ENCODE data around the gene ALDOA. TPM values are rescaled to one million over a fixed set of nuclear protein-coding genes. Genes with fewer than 3 reads are reported as not detected.

The ALDOA gene
- total RNA-seq, 1 experiment from 2014 or later: 1,165 TPM

DNA sequence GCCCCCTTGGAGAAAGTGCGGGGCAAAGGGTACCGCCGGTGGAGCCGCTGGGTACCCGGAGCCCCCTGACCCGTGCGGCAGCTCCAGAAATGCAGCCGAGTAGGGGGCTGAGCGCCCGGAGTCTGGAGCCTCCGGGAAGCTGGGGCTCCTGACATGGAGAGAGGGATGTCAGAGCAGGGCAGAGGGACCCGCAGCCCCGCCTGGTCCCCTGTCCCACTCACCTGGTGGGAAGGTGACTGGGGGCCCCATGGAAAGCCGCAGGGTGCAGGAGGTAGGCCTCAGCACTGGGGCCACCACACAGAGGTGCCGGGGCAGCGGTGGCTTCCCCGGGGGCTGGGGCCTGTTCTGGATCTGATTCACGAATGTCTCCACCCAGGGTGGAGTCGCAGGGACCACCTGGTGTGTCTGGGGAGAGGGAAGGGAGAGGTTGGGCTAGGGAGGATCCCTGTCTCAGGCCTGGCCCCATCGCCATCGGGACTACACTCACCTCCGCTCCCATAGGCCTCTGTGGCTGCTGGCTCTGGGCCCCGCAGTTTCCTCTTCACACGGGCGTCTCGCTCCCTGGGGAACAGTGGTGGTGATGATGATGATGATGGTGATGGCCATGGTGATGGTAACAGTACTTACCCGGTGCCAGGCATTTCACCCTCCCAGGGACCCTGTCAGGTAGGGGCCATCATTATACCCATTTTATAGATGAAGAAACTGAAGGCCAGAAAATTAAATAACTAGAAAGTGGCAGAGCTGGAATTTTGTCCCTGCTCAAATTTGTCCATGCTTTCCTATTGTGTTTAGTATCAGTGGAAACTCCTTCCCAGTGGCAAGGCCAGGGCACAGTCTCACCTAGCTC, 21.0 kb downstream of the ALDOA start:
- Mint-ChIP-seq H3K4me1 (ENCODE audit: insufficient read depth, unreplicated experiment) (peaks cover 11% of the 10 kb centered on the region), H3K27me3 (ENCODE audit: insufficient read depth, unreplicated experiment) (no peaks in the 10 kb centered on the region), H3K36me3 (ENCODE audit: insufficient read depth, unreplicated experiment) (peaks cover 32% of the 10 kb centered on the region), H3K4me3 (ENCODE audit: unreplicated experiment) (no peak overlapping the region), H3K9me3 (ENCODE audit: unreplicated experiment) (no peaks in the 10 kb centered on the region), H3K27ac (ENCODE audit: low read depth, unreplicated experiment) (no peak overlapping the region)
- intact Hi-C loops (cut with micrococcal nuclease): no loop called here
- BruUV-seq (replicated peaks): no TSS peak
- ChIA-PET POLR2A (interaction anchor here (0.6 to 1.7 kb wide), 2 partner anchors 11 to 113 kb away, joined by 4 to 6 read pairs; partner anchors contain the start of gene PPP4C), CTCF (interaction anchor here (1.0 kb wide), 1 partner anchor 52 kb away, joined by 4 read pairs; no protein-coding TSS in a partner anchor)
- no peak for DNase-seq (ENCODE audit: unreplicated experiment)
- TF ChIP-seq, protein P1, sequence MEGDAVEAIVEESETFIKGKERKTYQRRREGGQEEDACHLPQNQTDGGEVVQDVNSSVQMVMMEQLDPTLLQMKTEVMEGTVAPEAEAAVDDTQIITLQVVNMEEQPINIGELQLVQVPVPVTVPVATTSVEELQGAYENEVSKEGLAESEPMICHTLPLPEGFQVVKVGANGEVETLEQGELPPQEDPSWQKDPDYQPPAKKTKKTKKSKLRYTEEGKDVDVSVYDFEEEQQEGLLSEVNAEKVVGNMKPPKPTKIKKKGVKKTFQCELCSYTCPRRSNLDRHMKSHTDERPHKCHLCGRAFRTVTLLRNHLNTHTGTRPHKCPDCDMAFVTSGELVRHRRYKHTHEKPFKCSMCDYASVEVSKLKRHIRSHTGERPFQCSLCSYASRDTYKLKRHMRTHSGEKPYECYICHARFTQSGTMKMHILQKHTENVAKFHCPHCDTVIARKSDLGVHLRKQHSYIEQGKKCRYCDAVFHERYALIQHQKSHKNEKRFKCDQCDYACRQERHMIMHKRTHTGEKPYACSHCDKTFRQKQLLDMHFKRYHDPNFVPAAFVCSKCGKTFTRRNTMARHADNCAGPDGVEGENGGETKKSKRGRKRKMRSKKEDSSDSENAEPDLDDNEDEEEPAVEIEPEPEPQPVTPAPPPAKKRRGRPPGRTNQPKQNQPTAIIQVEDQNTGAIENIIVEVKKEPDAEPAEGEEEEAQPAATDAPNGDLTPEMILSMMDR (IDR thresholded peaks at IDR 0.05; ENCODE audit: unreplicated experiment): no peak

GRCh38 chr16:30087181-30087898, 21.8 kb downstream of the ALDOA start:
- DNase-seq (ENCODE audit: unreplicated experiment): no peak
- ChIA-PET CTCF (interaction anchor here (0.7 to 1.0 kb wide), 3 partner anchors 53 to 411 kb away, joined by 3 to 4 read pairs (median 3); no protein-coding TSS in a partner anchor), POLR2A (interaction anchor here (0.9 to 1.6 kb wide), 2 partner anchors 9 to 12 kb away, joined by 3 to 4 read pairs; no protein-coding TSS in a partner anchor)
- BruUV-seq (replicated peaks): no TSS peak
- Mint-ChIP-seq H3K4me3 (ENCODE audit: unreplicated experiment) (no peak overlapping the region), H3K9me3 (ENCODE audit: unreplicated experiment) (no peaks in the 10 kb centered on the region), H3K27me3 (ENCODE audit: insufficient read depth, unreplicated experiment) (no peaks in the 10 kb centered on the region), H3K4me1 (ENCODE audit: insufficient read depth, unreplicated experiment) (peaks cover 19% of the 10 kb centered on the region), H3K27ac (ENCODE audit: low read depth, unreplicated experiment) (no peak overlapping the region), H3K36me3 (ENCODE audit: insufficient read depth, unreplicated experiment) (peaks cover 24% of the 10 kb centered on the region)
- intact Hi-C loops (cut with micrococcal nuclease): no loop called here
- TF ChIP-seq, protein P1 (IDR thresholded peaks at IDR 0.05; ENCODE audit: unreplicated experiment): no peak

GRCh38 chr16:30088237-30088831, 22.8 kb downstream of the ALDOA start:
- no peak overlapping the region for H3K4me3 Mint-ChIP-seq (ENCODE audit: unreplicated experiment)
- H3K36me3 Mint-ChIP-seq (ENCODE audit: insufficient read depth, unreplicated experiment): peaks cover 14% of the 10 kb centered on the region
- TF ChIP-seq, protein P1 (IDR thresholded peaks at IDR 0.05; ENCODE audit: unreplicated experiment): no peak
- H3K27ac Mint-ChIP-seq (ENCODE audit: low read depth, unreplicated experiment): no peak overlapping the region
- intact Hi-C loops (cut with micrococcal nuclease): no loop called here
- no peaks in the 10 kb centered on the region for H3K9me3 Mint-ChIP-seq (ENCODE audit: unreplicated experiment)
- no peaks in the 10 kb centered on the region for H3K27me3 Mint-ChIP-seq (ENCODE audit: insufficient read depth, unreplicated experiment)
- ChIA-PET CTCF (no interaction called here), POLR2A (interaction anchor here (0.9 to 1.6 kb wide), 2 partner anchors 10 to 13 kb away, joined by 3 to 4 read pairs; no protein-coding TSS in a partner anchor)
- no TSS peak for BruUV-seq (replicated peaks)
- H3K4me1 Mint-ChIP-seq (ENCODE audit: insufficient read depth, unreplicated experiment): peaks cover 25% of the 10 kb centered on the region
- no peak for DNase-seq (ENCODE audit: unreplicated experiment)

Measured in MCF 10A (cell line).